AG04449 (cell line): ENCODE data around the gene AKR1A1.
"Not testable (repeated sequence)": the region's sequence is repeated elsewhere in the genome, so short reads cannot be mapped to it uniquely, and the experiment has no call there.

Experiments used
- CTCF ChIA-PET: fragments of 350-600 bp; formaldehyde crosslinking; extraction: SDS; loops from one replicate; lab custom pipeline; 2021; ENCODE audit warnings: antibody characterized with exemption; lab: Yijun Ruan, JAX
- POLR2A ChIA-PET: fragments of 400-600, 350-600 bp; formaldehyde crosslinking; extraction: SDS; loops from one replicate; lab custom pipeline; 2020; ENCODE audit warnings: antibody characterized with exemption, inconsistent platforms; lab: Yijun Ruan, JAX
- DNase-seq: peaks from one replicate; pipeline ENCODE4 v3.0.0-alpha.2; 2010; ENCODE audit warnings: low read depth, low spot score
- H3K4me3 ChIP-seq: 2 replicates; pipeline ENCODE4 v1.5.1; 2011; ENCODE audit warnings: low read depth, mild to moderate bottlenecking, control low read depth, low read length
- CTCF ChIP-seq: IDR thresholded peaks from one replicate; pipeline ENCODE4 v1.5.1; 2011; ENCODE audit warnings: mild to moderate bottlenecking, moderate library complexity, low read length, control low read depth, inconsistent platforms; ENCODE audit not compliant: insufficient read depth; ENCODE audit errors: missing control alignments

Gene AKR1A1

GRCh38 chr1:45522324-45523104 is 28.1 kb upstream of the AKR1A1 start:
- POLR2A ChIA-PET: interaction anchor here (0.6 to 5.1 kb wide), 41 partner anchors 7 to 792 kb away, joined by 3 to 56 read pairs (median 6); partner anchors contain the start of genes AKR1A1, CCDC163, GPBP1L1 and HECTD3
- DNase-seq: no peak
- CTCF ChIA-PET: interaction anchor here (0.6 to 4.7 kb wide), 5 partner anchors 10 to 174 kb away, joined by 3 to 41 read pairs (median 13); no protein-coding TSS in a partner anchor
- no peak for TF ChIP-seq CTCF
- H3K4me3 ChIP-seq: peak overlapping the region; percentile 95

- not testable (repeated sequence) for DNase-seq, H3K4me3 ChIP-seq
- ChIA-PET CTCF (interaction anchor here (0.8 to 2.5 kb wide), 3 partner anchors 11 to 25 kb away, joined by 3 to 13 read pairs (median 4); no protein-coding TSS in a partner anchor), POLR2A (interaction anchor here (1.0 kb wide), 1 partner anchor 27 kb away, joined by 3 read pairs; the partner anchor contains the start of gene AKR1A1)
Measured at GRCh38 chr1:45523516-45523915, 27.1 kb upstream of the AKR1A1 start.

- ChIA-PET POLR2A (interaction anchor here (1.0 kb wide), 1 partner anchor 27 kb away, joined by 3 read pairs; the partner anchor contains the start of gene AKR1A1), CTCF (interaction anchor here (0.8 to 2.5 kb wide), 4 partner anchors 11 to 29 kb away, joined by 3 to 13 read pairs (median 4); no protein-coding TSS in a partner anchor)
- not testable (repeated sequence) for H3K4me3 ChIP-seq, DNase-seq
Measured at GRCh38 chr1:45523975-45524374, 26.7 kb upstream of the AKR1A1 start.

- DNase-seq: no peak
- H3K4me3 ChIP-seq: no peak overlapping the region
- POLR2A ChIA-PET: no interaction called here
- no peak for TF ChIP-seq CTCF
- CTCF ChIA-PET: interaction anchor here (0.8 to 1.7 kb wide), 2 partner anchors 17 to 44 kb away, joined by 3 to 4 read pairs; no protein-coding TSS in a partner anchor
Measured at GRCh38 chr1:45526135-45526644, 24.4 kb upstream of the AKR1A1 start.

- CTCF ChIA-PET: interaction anchor here (1.4 kb wide), 2 partner anchors 10 to 14 kb away, joined by 3 read pairs; no protein-coding TSS in a partner anchor
- H3K4me3 ChIP-seq: no peak overlapping the region
- TF ChIP-seq CTCF: no peak
- no peak for DNase-seq
- POLR2A ChIA-PET: interaction anchor here (1.6 kb wide), 1 partner anchor 9 kb away, joined by 8 read pairs; the partner anchor contains the start of gene PRDX1
Measured at GRCh38 chr1:45530632-45531135, 19.9 kb upstream of the AKR1A1 start.

GRCh38 chr1:45531873-45532272 is 18.8 kb upstream of the AKR1A1 start:
- CTCF ChIA-PET: interaction anchor here (0.7 kb wide), 1 partner anchor 19 kb away, joined by 3 read pairs; the partner anchor contains the start of gene AKR1A1
- TF ChIP-seq CTCF: no peak
- DNase-seq: no peak
- POLR2A ChIA-PET: interaction anchor here (0.7 to 3.2 kb wide), 2 partner anchors 10 to 155 kb away, joined by 3 to 12 read pairs; partner anchors contain the start of gene PRDX1
- H3K4me3 ChIP-seq: no peak overlapping the region
